SK-N-DZ (cell line): ENCODE results near the gene GALR1.
"Not testable (repeated sequence)": the region's sequence is repeated elsewhere in the genome, so short reads cannot be mapped to it uniquely, and the experiment has no call there.

Source experiments
- DNase-seq: peaks from one replicate; pipeline ENCODE4 v3.0.0-alpha.2; 2015; ENCODE audit warnings: low spot score

The GALR1 gene

DNA sequence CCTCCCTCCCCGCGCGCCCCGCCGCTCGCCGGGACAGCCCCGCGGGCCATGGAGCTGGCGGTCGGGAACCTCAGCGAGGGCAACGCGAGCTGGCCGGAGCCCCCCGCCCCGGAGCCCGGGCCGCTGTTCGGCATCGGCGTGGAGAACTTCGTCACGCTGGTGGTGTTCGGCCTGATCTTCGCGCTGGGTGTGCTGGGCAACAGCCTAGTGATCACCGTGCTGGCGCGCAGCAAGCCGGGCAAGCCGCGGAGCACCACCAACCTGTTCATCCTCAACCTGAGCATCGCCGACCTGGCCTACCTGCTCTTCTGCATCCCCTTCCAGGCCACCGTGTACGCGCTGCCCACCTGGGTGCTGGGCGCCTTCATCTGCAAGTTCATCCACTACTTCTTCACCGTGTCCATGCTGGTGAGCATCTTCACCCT lies 865 bp downstream of the GALR1 start:
- DNase-seq = no peak

DNA sequence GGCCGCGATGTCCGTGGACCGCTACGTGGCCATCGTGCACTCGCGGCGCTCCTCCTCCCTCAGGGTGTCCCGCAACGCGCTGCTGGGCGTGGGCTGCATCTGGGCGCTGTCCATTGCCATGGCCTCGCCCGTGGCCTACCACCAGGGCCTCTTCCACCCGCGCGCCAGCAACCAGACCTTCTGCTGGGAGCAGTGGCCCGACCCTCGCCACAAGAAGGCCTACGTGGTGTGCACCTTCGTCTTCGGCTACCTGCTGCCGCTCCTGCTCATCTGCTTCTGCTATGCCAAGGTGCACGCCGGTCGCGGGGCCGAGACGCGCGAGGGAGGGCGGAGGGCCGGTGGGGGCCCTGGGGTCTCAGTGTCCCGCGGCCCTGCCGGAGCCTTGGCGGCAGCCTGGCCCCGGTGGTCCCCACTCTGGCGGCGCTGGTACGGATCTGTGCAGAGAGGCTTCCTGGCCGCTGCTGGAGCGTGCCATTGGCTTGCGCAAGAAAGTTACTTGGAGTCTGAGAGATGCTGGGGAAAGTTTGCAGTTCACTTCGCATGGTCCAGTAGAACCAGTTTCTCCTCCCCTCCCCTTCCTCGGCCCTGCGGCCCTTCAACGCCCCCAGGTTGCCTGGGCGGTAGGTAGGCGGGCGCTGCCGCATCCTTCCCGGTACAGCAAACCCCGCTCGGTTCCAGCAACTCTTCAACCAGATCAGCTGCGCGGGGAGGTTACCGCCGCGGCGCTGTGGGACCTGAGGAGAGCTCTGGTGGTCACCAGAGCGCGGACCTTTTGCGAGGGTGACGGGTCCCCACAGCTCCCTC lies 1.5 kb downstream of the GALR1 start:
- DNase-seq = no peak

DNA sequence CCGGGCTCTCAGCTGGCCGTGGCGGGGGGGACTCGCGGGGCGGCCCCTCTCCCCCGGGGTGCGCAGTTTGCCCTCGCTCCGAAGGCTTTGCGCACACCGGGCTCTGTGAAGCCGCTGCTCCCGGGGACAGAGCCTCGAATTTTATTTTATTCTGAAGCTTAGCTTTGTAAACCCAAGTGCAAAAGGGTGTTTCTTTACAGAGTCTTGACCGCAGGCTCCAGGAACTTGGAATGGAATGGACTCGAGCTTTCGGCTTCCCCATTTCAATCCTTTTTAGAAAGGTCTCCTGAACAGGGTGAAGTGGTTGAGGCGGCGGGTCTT lies 2.0 kb downstream of the GALR1 start:
- DNase-seq = no peak

DNA sequence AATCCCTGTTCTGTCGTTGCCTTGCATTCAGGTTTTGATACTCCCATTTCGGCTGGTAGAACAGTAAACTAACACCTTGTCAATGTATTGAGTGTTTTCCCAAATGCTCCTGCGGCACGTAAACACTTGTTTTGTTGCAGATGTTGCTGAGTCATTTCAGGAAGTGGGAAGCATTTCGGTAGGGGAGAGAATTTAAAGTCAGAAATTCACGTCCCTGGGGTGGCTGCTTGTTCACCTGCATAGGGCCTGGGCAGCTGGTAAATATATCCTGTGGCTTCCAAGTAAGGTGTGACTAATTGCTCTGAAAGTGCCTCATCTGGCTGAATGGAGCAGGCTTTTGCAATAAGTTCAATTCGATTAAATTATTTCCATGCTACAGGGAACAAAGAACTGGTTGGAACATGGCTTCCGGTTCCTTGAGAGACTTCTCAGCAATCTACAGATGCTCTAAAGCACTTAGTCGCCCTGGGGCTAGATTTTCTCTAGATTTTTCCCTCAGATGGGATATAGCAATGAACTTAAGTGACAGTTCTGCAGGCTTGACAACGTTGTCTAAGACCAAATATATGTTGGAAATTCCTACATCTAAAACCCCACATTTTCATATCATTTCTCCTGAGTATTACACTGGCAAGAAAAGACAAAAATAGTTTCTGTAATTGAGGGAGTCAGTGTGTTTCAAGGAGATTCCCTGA lies 5.2 kb downstream of the GALR1 start:
- DNase-seq = no peak

- DNase-seq = no peak
These were observed 5.9 kb downstream of the GALR1 start for GRCh38 chr18:77255426-77256105.

GRCh38 chr18:77262643-77263465 lies 13.2 kb downstream of the GALR1 start:
- DNase-seq = no peak

DNA sequence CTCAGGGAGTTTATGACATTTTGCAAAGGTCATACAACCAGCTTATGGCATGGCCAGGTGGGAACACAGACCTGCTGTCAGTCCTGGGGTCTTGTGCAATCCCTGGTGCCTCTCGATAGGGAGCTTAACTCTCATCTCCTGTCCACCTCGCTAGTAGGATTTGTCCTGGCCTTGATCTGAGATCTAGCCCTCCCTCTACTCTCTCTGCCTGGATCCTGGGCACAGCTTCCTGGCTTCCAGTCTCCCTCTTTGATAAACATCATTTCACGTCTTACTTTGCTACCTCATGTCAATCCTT lies 13.8 kb downstream of the GALR1 start:
- no peak for DNase-seq

DNA sequence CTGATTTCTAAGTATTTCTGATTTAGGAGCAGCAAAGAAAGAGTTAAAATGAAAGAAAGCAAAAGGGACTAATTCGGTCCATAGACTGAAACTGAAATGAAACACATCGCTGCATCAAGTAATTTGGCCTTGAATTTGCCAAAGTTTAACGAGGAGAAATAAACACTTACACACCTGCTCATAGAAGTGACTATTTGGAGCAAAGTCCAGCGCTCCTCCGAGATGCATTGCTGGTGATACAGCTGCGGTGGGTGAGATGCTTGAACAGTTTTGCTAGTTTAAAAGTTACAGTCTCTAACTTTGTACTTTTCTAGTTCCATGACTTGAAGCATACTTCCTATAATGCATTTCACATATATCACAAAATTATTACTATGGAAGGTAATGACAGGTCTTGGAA lies 18.3 kb downstream of the GALR1 start:
- no peak for DNase-seq

GRCh38 chr18:77268456-77268855 lies 18.8 kb downstream of the GALR1 start:
- DNase-seq = no peak

DNA sequence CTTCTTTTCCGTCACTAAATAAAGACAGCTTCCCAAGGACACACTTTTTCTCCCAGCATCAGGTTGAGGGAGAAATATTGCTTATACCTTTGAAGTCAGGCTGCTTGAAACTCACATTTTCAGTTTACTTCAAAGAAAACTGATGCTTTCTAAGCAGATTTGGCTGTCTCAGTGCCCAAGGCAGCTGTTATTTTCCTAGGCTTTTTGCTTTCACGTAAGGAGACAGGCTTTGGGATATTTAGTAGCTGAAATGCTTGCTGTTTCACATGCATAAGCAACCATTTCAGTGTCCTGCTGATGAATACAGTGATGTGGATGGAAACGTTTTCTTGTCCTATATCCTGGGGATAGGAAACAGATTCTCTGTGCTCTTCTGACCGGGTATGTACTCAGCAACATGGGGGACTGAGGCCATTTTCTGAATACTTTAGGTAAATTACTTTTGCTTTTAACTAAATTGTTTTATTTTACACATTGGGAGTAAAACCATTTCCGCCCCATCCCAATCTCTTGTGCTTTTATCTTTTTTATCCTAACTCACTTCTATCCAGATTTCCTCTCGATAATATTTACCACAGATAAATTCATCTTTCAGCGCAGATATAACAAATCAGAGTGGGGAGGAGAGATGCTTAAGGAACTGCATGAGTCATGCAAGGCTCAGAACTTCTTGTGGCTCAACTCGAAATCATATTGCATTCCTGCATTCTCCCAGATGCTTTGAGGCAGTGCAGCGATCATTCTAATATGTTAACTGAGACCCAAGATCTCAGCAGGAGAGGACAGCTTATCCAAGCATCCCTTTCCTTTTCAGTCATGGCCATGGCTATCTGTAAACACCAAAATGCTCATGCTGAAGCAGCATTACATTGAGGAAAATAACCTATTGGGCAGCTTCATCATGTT lies 22.2 kb downstream of the GALR1 start:
- no peak for DNase-seq

- DNase-seq = not testable (repeated sequence)
These were observed 41.2 kb downstream of the GALR1 start for GRCh38 chr18:77290841-77291240.

DNA sequence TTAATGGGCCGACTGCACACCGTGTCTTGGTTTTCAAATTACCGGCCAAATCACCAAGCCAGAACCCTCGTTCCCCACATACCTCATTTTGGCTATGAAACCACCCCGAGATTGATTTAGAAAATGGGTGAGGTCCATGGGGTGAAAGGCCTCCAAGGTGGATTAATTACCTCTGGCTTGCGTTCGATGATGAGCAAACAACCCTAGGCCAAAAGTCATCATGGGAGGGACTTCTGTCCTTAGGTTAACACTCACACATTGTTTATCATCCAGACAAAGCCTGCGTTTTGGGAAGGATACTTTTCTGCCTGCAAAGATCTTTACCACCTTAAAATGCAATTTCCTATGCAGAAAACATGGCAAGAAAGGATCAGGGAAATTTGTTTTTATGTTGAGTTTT lies 48.5 kb downstream of the GALR1 start:
- DNase-seq = no peak

DNA sequence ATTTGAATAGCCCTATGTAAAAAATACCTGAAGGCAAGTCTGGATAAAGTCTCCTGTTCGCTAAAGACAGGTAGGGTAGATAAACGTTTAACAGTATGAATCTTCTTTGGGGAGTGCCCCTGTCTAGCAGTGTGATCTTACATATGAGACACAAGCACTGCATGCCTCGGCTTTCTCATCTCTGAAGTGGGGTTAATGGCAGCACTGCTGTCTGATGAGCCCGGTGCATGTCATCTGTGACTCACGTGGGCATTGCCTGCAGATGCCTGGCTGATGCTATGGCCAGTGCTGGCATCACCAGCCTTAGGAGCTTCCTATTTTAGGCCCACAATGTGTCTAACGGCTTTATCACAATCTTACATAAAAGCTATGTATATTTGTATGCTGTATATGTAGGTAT lies 50.1 kb downstream of the GALR1 start:
- no peak for DNase-seq

DNA sequence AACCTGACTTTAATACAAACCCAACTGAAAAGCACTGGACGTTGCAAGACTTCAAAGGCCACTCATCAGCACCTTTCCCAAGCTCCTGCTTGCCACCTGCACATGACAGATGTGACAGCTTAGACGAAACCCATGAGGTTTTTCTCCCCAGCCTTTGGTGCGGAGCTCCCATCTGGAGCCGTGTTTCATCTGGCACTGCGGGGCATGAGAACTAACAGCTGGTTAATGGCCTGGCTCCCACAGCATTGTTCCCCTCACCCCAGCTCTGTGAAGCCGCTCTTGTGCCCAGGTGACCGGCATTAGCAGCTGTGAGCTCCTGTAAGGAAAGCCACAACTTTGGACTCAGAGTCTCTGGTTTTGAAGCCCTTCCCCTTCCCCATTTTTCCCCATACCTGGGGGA lies 50.9 kb downstream of the GALR1 start:
- DNase-seq = no peak

DNA sequence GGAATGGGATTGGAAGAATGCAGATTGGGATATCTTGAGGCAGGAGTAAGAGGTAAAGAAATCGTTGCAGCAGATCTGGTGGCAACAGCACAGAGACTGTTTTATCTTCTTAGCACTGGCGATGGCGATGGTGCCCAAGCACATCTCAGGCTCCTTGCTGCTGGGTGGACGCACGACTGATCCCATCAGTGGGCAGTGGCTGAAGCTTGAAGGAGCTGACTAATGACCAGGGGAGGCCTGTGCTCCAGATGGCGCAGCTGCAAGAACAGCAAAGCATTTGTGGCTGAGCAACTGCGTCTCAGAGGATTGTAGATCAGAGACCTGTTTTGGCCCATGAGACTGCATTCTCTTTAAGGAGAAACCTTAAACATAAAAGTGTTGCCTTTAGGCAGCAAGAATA lies 54.6 kb downstream of the GALR1 start:
- DNase-seq = no peak

- no peak for DNase-seq
These were observed 56.0 kb downstream of the GALR1 start for GRCh38 chr18:77305676-77306075.

- DNase-seq = no peak
These were observed 58.6 kb downstream of the GALR1 start for GRCh38 chr18:77308216-77308615.

DNA sequence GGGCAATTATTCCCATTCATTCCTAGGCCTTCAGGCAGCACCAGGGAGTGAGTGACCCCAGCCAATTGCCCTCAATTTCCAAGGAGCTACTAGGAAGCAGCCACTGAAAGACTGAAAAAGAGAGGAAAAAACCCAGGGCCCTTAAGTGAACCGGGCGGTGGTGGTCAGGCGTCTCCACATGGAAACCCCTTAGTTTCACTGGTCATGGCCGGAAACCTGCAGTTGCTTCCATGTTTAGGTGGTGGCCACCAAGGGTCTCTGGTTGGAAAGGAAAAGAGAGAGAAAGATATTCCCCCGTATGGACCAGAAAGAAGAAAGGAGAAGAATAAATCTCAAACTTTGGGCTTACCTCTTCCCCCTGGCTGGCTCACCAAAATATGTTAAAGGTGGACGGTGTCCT lies 64.9 kb downstream of the GALR1 start:
- DNase-seq = no peak

- no peak for DNase-seq
These were observed 65.3 kb downstream of the GALR1 start for GRCh38 chr18:77314952-77315351.

DNA sequence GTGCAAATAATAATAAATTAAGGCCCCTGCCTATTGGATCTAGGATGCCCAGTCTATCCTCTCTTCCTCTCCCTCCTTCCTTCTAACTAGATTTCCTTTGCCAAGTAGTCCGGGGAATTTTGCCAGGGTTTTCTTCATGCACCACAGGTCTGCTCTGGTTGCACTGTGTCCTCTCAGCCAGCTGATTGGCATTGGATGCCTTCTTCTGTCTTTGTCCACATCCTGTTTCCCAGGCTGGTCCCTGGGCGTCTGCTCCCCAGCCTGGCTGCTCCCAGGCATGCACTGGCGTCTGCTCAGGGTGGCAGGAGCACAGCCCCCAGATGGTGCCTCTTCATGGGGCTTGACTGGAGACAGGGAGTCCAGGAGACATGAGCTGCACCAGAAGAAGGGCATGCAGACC lies 66.4 kb downstream of the GALR1 start:
- DNase-seq = no peak

DNA sequence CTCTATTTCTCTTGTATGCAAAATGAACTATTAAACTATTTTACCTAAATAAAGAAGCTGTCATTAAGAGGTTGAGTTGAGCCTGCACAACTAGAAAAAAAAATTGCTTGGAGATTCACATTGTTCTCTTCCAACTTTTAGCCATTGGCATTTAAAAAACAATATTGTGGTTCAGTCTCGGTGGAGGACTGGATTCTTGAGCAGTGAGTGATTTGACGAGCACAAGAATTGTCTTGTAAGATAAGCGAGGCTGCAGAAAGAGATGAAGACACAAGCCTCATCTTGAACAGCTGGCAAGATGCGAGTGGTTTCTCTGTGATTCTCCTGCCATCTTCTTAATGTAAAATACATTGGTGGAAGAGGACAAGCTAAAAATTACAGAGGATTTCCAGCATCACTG lies 67.0 kb downstream of the GALR1 start:
- DNase-seq = no peak
